GM19193 (cell line): ENCODE data around the gene TENT4A.

Experiments
- POLR2A ChIP-seq: IDR thresholded peaks from 4 replicates; pipeline ENCODE4 v1.6.1; 2011; ENCODE audit not compliant: insufficient read depth, insufficient read length; ENCODE audit errors: extremely low read depth

TENT4A gene

DNA sequence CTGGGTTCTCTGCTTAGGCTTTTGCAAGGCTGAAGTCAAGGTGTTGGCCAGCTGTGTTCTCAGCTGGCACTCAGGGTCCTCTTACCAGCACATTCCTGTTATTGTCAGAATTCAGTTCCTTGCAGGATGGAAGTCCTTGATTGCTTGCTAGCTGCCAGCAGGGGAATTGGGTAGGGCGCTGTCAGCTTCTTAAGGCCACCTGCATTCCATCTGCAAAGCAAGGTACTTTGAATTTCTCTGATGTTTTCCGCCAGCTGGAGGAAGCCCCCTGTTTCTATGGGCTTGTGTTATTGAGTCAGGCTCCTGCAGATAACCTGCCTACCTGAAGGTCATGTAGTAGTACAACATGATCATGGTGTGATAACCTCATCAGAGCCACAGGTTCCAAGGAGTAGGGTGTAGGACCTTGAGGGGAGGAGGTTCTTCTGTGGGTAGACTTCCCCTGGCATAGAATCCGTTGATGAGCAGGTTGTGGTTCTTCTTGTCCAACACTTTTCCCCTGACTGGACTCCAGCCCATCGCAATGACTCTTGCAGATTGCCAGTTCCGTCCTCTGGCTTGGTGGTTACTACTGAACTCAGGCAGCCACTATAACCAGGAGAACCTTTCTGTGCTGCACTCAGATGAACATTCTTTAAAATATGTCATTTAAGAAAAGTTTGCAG, 6.8 kb downstream of the TENT4A start:
- no peak for TF ChIP-seq POLR2A

DNA sequence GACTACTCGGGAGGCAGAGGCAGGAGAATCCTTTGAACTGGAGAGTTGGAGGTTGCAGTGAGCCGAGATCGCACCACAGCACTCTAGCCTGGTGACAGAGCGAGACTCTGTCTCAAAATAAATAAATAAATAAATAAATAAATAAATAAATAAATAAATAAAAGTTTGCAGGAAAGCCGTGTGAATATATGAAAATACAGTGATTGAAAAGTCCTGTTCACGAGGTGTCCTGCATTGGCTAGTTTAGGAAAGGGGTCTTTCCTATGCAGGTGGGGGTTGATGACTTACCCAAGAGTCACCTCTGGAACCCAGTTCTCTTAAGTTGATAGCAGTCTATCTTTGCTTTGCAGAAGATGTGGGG, 7.3 kb downstream of the TENT4A start:
- TF ChIP-seq POLR2A: no peak

DNA sequence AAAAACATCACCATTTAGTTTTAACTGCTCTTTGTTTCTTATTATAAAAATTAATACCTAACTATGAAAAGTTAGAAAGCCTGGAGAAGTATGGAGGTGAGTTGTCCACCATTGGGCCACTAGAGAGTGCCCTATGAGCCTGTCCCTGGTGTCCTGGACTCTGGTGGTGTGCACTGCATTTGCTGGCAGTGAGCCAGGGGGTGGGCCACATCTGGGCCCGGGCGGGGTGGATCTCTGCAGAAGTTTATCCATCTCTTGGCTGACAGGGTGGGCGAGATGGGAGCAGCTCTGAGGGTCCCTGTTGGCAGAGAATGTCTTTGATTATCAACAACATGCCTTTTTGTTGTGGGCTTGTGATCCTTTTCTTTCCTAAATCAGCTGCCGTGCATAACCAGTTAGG, 8.2 kb downstream of the TENT4A start:
- TF ChIP-seq POLR2A: no peak

DNA sequence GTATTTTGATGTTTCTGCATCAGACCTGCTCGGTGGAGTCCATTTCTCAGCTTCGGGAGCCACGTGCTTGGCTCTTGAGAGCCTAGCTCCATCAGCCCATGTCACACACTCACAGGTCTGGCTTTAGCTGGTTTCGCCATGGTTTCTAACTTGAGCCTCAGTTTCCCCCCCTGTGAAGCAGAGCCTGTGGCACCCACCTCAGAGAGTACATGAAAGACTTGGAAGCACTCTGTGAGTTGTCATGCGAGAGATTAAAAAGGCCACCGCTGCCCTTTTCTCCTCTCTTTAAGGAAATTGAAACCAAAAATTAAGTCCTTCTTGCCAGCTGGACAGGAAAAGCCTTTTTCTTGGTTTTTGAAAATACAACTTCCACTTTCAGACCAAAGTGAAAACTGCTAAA, 8.8 kb downstream of the TENT4A start:
- no peak for TF ChIP-seq POLR2A

DNA sequence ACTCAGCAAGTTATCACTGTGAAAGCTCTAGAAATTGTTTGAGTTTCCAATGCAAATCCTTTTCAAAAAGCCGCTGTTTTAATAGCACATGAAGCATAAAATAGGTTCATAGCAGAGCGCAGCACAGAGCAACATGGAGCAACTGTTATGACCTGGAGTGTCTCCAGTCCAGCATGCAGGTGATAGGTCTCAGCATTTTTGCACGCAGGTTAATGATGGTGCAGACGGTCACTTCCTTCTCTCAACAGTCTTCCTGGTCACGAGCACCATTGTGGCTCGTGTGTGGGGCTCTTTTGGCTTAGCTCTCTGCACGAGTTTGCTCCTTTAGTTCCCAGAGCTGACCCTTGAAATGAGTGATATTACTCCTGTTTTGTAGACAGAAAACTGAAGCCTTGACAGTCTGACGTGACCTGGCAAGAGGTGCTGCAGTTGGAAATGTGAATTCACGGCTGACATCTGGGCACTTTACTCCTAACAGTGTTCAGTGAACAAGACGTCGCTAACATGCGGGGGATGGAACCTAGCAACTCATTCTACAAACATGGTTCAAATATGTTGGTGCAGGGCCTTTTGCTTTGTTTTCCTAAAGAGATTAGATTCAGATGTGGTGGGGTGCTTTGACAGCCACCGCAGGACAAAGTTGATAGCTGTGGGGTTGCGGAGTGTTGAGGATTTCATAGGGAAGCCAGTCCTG, 10.0 kb downstream of the TENT4A start:
- no peak for TF ChIP-seq POLR2A

DNA sequence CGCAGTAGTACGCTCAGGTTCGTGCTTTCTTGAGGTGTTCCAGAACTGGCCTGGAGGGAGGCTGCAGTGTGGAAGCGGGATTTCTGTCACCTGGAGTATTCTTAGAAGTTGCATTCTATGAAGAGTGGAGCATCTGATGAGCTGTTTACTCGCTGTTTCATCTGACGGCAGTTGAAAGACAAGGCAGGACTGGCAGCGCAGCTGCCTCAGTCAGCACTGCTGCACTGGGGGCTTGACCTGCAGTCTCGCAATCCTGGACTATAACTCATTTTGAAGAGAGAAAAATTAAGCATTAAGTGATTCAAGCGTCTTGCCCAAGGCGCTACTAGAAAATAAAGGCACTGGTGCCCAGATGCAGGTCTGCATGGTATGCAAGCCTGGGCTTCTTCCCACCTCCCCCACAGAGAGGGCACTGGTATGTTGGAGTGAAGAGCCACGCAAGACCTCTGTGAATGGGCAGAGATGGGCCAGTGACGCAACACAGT, 10.6 kb downstream of the TENT4A start:
- no peak for TF ChIP-seq POLR2A

DNA sequence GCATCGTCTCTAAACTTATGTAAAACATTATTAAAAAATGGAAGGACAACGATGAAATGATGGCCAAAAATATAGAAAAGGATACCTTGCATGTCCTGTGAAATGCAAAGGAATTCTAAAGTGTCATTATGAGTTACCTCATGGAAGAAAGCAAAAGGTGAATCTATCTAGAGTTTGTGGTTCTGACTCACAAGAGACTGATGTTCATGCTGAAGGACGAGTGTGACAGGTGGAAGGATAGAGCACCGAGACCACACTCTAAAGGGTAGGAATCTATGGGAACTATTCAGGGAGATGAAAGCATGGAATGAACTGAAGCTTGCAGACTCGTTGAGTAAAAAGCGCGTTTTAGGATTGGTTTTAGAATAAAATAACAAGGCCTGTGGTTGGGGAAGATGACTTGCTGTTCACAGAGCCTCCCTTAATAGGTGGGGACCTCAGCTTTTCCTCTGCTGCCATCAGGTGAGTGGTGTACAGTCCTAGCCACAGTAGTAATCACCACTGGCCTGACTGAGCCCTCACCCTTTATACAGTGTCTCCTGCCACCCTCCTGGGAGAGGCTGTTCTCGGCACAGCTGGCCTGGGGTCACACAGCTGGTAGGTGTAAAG, 11.2 kb downstream of the TENT4A start:
- no peak for TF ChIP-seq POLR2A

DNA sequence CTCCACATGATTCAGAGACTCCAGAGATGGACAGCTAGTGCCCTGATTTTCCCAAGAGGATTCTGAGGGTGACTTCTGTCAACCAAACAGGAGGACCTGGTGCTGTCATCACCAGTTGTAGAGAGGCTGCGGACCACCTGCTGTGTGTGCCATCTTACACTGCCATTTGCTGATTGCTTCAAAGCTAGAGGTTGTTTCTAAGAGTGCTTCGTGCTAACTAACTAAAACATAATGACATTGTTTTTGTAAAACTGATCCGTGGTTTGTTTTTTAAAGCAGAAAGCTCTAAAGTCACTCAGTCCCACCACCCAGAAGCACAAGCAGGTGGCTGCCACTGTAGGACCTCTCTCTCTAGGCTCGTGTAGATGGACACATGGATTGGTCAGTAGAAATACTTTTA, 12.2 kb downstream of the TENT4A start:
- no peak for TF ChIP-seq POLR2A

DNA sequence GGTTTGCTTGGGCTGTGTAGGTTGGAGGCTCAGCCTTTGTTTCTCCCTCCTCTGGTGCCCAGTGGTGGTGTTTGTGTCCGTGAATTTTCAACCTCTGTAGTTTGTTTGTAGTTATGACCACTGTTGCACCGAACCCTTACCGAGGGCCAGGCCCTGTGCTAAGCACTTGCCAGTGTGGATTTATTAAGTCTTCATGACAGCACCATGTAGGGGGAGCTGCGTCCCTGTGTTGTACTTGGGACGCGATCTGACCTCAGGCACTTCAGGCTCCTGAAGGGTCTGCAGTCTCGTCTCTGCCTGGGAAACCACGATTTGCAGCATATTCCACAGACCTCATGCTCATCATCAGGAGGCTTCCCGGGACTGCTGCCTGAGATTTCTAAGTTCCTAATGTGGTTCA, 12.8 kb downstream of the TENT4A start:
- TF ChIP-seq POLR2A: no peak

DNA sequence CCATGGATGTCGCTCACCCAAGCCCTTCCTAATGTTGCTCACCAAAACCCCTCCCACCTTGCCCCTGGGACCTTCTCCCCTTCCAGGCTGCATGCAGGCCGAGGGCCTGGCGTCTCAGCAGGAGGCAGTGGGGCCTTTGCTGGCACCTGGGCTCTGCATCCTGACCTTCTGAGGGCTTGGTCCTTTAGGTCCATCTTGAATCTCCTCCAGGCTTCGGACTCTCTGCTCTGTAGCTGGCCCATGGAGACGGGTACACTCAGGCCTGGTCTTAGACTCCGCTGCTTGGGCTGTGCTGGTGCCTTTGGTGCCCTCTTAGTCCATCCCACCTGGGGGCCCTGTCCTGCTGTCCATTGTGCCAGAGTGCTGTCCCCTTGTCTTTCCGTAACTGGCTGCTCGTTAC, 14.0 kb downstream of the TENT4A start:
- TF ChIP-seq POLR2A: no peak

DNA sequence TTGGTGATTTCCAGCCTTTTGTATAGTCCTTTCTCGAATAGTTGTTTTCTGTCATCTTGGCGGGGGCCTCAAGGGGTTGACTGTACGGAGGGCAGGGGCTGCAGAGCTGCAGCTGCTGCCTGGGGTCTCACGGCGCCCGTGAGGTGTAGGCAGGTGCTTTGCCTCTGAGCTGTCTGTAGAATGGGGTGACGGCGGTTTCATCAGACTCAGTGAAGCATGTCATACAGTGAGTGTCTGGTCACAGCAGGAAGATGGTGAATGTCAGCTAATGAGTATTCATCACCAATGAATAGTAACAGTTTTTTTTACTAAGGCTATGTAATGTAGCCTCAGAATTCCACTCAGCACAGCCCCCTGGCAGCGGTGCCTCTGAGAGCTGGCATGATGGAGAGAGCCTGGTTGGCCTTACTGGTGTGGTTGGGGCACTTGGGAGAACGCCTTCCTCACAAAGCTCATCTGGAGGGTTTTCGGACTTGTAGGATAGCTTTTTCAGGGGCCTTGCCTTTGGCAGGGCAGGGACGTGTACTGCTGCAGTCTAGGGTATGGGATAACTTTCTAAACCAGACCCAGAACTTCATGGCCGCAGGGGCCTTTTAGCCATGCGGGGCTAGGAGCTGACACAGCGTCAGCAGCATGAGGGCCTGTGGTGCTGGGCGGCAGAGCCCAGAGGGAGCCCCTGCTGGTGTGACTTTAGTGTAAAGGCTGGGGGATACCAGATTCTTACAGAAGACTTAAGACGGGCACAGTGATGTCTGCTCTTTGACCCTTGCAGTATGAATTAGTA, 15.0 kb downstream of the TENT4A start:
- TF ChIP-seq POLR2A: no peak

DNA sequence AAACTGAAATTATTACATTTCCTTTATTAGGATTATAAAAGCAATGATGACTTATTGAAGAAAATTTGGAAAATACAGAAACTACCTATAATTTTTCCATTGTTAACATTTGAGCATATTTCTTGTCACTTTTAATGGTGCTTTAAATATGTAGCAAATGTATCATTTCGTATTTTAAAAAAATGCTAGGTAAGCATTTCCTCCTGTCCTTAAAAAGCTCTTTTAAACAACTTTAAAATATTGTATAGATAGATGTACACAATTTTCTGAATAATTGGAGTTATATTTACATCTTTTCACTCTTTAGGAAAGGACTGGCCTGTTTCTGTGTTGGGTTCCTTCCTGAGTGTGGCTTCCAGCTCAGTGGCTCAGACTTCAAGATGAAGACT, 15.6 kb downstream of the TENT4A start:
- TF ChIP-seq POLR2A: no peak

DNA sequence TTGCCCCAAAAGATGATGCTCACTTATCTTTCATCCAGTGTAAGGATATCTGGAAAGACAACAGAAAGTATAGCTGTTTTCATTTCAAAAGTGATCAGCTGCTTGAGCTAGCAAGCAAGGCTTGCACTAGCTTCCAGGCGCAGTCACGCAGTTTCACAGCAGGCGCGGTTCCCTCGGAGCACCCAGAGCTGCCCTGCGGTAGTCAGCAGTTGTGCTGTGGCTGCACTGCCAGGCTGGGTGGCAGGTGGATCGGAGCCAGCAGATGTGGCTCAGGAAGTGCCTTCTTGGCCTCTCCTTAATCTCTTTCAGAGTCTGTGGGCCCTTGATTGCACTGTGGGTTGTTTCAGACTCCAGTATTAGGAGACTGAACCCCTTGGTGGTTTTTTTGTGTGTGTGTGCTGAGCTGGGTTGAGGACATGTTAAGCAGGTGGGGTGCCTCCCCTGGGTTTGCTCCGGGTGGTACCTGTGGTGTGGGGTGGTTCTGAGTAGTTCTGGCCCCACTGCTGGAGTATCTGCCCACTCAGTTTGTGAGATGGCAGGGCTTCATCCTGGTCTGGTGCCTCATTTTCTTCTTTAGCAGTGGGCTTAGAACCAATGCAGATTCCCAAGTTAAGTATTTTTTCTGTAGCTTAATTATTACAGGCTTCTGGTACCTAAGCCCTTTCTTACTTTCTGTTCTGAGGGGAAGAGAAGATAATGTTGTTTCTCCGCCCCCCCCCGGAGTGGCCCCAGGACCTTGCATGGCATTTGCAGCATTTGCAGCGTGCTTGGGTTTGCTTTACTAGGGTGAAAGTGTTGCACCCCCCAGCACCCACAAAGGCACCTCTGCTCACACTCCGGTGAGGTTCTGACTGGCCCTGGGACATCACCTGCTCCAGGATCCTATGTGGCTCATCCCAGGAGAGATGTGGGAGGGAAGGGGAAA, 16.4 kb downstream of the TENT4A start:
- no peak for TF ChIP-seq POLR2A

DNA sequence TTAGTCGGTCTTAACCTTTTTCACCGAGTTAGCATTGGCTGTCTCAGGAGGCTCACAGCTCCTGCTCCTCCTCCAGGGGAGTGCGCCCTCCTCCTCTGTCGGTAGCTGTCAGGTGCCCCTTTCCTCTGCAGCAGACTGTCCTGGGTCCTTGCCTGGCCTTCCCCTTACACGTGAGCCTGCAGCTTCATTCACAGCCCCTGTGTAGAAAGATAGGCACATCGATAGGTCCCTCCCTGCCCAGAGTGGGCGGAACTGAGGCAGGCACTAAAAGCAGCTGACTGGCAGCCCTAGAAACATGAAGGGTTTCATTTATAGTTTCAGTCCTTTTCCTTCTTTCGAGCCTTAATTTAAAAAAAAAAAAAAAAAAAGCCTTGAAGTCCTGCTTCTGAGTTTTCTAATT, 17.2 kb downstream of the TENT4A start:
- TF ChIP-seq POLR2A: no peak

DNA sequence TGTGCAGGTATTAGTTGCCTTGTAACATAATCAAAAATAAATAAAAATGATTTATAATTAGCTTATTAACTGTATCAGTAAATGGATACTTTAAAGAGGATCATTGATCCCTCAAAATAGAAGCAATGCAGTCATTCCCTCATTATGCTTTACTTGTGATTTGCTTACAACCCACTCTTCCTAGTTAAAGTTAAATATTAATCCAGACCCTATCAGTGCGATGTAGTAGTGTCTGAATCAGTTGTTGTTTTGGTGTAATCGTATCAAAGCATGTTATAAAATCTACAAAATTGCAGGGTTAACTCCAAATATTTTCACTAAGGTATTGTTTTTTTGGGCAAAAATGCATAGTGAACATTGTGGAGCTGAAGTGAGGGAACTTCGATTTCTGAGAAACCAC, 17.6 kb downstream of the TENT4A start:
- no peak for TF ChIP-seq POLR2A
